ENCODE data around the gene RHEB.

The RHEB gene

GRCh38 chr7:151503902-151504714 is 15.6 kb downstream of the RHEB start:
- no peak for TF ChIP-seq ZNF274 (IDR thresholded peaks at IDR 0.05; ENCODE audit: low read depth, low read length)
- H3K4me3 ChIP-seq (ENCODE audit: low read length), result no peak overlapping the region

- TF ChIP-seq ZNF274 (IDR thresholded peaks at IDR 0.05; ENCODE audit: low read depth, low read length), result no peak
- no peak overlapping the region for H3K4me3 ChIP-seq (ENCODE audit: low read length)
Measured at GRCh38 chr7:151501676-151502075, 18.0 kb downstream of the RHEB start.

GRCh38 chr7:151498495-151498894 is 21.2 kb downstream of the RHEB start:
- no peak overlapping the region for H3K4me3 ChIP-seq (ENCODE audit: low read length)
- TF ChIP-seq ZNF274 (IDR thresholded peaks at IDR 0.05; ENCODE audit: low read depth, low read length), result no peak

GRCh38 chr7:151497306-151497871 is 22.3 kb downstream of the RHEB start:
- H3K4me3 ChIP-seq (ENCODE audit: low read length), result no peak overlapping the region
- no peak for TF ChIP-seq ZNF274 (IDR thresholded peaks at IDR 0.05; ENCODE audit: low read depth, low read length)

GRCh38 chr7:151495360-151495759 is 24.3 kb downstream of the RHEB start:
- no peak overlapping the region for H3K4me3 ChIP-seq (ENCODE audit: low read length)
- no peak for TF ChIP-seq ZNF274 (IDR thresholded peaks at IDR 0.05; ENCODE audit: low read depth, low read length)

- H3K4me3 ChIP-seq (ENCODE audit: low read length), result no peak overlapping the region
- no peak for TF ChIP-seq ZNF274 (IDR thresholded peaks at IDR 0.05; ENCODE audit: low read depth, low read length)
Measured at GRCh38 chr7:151494298-151495284, 25.1 kb downstream of the RHEB start.

GRCh38 chr7:151493083-151493482 is 26.6 kb downstream of the RHEB start:
- TF ChIP-seq ZNF274 (IDR thresholded peaks at IDR 0.05; ENCODE audit: low read depth, low read length), result no peak
- no peak overlapping the region for H3K4me3 ChIP-seq (ENCODE audit: low read length)

GRCh38 chr7:151491859-151492258 is 27.8 kb downstream of the RHEB start:
- TF ChIP-seq ZNF274 (IDR thresholded peaks at IDR 0.05; ENCODE audit: low read depth, low read length), result no peak

GRCh38 chr7:151490456-151491105 is 29.1 kb downstream of the RHEB start:
- TF ChIP-seq ZNF274 (IDR thresholded peaks at IDR 0.05; ENCODE audit: low read depth, low read length), result no peak
- no peak overlapping the region for H3K4me3 ChIP-seq (ENCODE audit: low read length)

More at GRCh38 chr7:151491859-151492258, 27.8 kb downstream of the RHEB start:
- no peak overlapping the region for H3K4me3 ChIP-seq (ENCODE audit: low read length)

GRCh38 chr7:151489498-151489897 is 30.2 kb downstream of the RHEB start:
- H3K4me3 ChIP-seq (ENCODE audit: low read length), result no peak overlapping the region
- TF ChIP-seq ZNF274 (IDR thresholded peaks at IDR 0.05; ENCODE audit: low read depth, low read length), result no peak

- no peak for TF ChIP-seq ZNF274 (IDR thresholded peaks at IDR 0.05; ENCODE audit: low read depth, low read length)
- H3K4me3 ChIP-seq (ENCODE audit: low read length), result no peak overlapping the region
Measured at GRCh38 chr7:151488096-151488495, 31.6 kb downstream of the RHEB start.

GRCh38 chr7:151487228-151487627 is 32.5 kb downstream of the RHEB start:
- no peak for TF ChIP-seq ZNF274 (IDR thresholded peaks at IDR 0.05; ENCODE audit: low read depth, low read length)
- H3K4me3 ChIP-seq (ENCODE audit: low read length), result no peak overlapping the region

- TF ChIP-seq ZNF274 (IDR thresholded peaks at IDR 0.05; ENCODE audit: low read depth, low read length), result no peak
- H3K4me3 ChIP-seq (ENCODE audit: low read length), result no peak overlapping the region
Measured at GRCh38 chr7:151486074-151486473, 33.6 kb downstream of the RHEB start.
